ENCODE measurements around the gene ECT2.

DNA sequence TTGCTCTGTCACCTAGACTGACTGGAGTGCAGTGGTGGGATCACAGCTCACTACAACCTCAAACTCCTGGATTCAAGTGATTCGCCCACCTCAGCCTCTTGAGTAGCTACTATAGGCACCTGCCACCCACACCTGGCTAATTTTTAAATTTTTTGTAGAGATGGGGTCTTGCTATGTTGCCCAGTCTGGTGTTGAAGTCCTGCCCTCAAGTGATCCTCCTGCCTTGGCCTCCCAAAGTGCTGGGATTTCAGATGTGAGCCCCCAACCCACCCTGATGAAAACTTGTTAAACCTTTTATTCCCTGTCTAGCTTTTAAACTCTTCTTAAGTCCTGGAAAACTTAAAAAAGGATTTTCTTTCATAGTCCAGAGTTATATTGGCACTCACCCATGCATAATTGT is 2.6 kb downstream of the ECT2 start:
- TF ChIP-seq, protein P1, sequence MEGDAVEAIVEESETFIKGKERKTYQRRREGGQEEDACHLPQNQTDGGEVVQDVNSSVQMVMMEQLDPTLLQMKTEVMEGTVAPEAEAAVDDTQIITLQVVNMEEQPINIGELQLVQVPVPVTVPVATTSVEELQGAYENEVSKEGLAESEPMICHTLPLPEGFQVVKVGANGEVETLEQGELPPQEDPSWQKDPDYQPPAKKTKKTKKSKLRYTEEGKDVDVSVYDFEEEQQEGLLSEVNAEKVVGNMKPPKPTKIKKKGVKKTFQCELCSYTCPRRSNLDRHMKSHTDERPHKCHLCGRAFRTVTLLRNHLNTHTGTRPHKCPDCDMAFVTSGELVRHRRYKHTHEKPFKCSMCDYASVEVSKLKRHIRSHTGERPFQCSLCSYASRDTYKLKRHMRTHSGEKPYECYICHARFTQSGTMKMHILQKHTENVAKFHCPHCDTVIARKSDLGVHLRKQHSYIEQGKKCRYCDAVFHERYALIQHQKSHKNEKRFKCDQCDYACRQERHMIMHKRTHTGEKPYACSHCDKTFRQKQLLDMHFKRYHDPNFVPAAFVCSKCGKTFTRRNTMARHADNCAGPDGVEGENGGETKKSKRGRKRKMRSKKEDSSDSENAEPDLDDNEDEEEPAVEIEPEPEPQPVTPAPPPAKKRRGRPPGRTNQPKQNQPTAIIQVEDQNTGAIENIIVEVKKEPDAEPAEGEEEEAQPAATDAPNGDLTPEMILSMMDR (IDR thresholded peaks at IDR 0.05): no peak
- no peak for TF ChIP-seq POLR2A (IDR thresholded peaks at IDR 0.05)
